NCI-H128 (cell line): ENCODE results near the gene ADCY2.

Experiments used
- DNase-seq: peaks from one replicate; lab custom pipeline; 2025; ENCODE audit not compliant: unreplicated experiment; lab: John Stamatoyannopoulos, UW

The ADCY2 gene

DNA sequence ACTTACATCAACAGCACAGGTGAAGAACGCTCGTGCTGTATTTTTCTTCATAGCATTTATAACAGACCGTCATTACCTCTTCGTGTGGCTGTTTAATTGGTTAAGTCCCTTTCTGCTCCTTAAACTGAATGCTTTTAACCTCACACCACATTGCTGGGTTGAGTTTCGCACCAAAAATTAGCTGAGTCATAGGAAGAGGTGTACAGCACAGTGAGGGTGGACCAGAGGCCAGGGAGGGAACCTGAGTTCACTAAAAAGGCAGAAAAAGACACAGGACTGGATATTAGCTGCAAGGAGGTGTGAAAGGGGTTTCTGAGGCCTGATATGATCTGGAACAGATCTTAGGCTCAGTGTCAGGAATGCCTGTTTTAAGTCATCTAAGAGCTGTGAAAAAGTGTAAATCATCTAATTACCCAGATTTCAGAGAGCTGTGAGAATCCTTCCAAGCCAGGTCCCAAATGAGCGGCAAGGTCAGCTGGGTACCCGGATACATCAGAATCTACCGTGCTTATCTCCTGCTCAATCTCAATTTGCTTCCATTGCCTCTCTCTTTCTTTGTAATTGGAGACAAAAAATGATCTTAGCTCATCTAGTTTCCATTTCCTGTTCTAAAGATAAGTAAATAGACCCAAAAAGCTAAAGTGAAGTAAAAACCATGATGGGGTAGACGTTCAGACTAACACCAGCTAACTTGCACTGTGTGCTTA is 462.1 kb downstream of the ADCY2 start:
- no peak for DNase-seq

DNA sequence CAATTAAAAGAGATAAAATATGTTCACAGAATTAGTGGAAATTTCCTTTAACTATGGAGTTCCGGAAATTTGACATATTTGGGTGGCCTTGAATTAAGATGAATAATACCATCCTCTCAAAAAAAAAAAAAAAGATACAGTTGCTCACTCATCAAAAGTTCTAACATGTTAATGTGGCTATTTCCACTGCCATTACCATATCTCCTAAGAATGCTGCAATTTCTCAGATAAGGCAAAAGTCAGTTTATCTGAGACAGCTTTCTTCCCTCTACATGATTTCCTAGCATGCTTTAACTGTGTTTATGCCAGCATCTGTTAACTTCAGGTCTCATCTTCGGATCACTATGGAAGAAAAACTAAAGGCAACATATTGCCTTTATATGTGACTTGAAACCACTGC is 470.3 kb downstream of the ADCY2 start:
- DNase-seq = no peak

DNA sequence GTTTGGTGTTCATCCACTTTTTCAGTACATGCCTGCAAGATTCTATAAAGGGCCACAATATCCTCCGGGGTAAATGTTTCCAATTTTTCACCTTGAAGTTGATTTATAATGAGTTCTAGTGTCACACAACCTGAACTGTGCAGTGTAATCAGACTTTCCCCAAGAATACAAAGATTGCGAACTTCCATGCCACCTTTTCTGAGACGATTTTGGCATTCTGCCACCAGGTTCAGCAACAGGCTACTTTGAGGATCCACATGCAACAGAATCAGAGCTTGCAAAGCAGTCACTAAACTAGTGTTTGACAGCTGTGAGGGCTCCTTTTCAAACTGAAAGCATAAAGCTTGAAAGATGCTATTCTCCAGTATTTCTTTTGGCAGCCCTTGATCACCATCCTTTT is 471.3 kb downstream of the ADCY2 start:
- no peak for DNase-seq

DNA sequence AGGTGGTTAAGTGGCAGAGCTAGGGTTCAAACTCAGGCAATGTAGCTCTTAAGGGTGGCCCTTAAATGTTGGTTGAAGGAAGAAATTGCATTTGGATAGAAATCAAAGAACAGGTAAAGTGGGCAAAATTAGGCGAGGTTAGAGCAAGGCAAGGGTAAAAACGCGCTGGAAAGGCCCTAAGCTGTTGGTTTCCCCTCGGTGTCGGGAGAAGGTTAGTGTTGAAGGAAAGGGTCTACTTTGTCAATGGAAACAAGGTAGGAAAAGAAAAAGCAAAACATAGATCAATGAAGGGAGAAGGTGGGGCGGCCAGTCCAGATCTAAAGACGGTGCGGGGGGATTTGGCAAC is 472.5 kb downstream of the ADCY2 start:
- DNase-seq = no peak

DNA sequence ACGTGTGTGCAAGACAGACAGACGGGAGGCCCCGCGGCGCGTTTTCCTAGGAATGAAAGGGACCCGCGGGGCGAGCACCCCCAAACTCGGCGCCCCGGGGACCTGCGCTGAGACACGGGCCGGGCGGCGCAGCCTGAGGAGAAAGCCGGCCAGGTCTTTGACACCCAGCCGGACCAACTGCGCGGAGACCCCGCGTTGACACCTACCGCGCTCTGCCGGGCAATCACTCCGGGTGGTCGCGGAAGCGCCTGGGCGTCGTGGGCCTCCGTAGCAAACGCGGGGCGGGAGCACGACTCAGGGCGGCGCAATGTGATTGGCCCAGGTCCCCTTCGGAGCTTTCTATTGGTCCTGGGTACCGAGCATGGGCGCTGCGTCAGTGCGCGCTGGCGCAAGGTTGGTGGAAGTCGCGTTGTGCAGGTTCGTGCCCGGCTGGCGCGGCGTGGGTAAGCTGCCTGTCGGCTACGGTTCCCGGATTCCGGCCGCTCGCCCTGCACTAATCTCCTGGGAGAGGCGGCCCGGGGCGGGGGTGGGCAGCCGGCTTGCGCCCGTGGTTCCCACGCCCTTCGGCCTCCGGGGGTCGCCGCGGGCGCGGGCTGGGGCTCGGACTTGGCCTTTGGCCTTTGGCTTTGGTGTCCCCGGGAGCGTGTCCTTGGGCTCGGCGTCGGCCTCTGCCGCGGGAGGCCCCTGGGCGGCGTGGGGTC is 473.0 kb downstream of the ADCY2 start, which contains the start of the genes FASTKD3 and MTRR:
TSS of gene FASTKD3 (minus strand) at position 259 of the 701 bp plus-strand sequence. CDS start 948 bp downstream, outside the sequence.
TSS of gene MTRR (plus strand) at position 376 of the 701 bp plus-strand sequence. CDS start 1,647 bp downstream, outside the sequence.
- DNase-seq = peak; percentile 91

DNA sequence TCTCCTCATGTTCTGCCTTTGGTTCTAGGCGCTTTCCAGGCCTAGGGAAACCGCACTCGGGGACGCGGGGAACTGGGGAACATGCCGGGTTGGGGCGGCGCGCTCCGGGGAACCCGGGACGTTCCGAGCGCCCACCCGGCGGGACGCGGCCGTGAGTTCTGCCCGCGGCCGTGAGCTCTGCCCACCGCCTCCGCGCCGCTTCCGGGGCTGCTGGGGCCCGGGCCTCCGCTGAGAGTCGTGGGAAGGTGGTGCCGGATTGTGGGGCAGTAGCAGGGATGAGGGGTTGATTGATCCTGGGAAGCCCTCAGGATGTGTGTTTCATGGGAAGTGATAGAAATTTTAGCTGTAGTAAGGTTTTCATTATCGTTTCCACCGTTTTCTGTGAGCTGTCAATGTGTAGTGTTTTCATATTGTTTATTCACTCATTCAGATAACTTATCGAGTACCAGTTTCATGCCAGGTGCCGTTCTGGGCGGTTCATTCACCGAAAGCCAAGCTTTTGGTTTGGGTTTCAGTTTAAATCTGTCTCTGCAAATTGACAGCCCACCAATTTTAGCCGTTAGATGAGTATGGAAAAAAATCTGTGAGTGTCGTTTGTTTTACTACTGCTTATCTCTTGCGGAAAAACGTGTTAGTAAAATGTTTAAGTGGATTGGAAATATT is 473.7 kb downstream of the ADCY2 start:
- no peak for DNase-seq

DNA sequence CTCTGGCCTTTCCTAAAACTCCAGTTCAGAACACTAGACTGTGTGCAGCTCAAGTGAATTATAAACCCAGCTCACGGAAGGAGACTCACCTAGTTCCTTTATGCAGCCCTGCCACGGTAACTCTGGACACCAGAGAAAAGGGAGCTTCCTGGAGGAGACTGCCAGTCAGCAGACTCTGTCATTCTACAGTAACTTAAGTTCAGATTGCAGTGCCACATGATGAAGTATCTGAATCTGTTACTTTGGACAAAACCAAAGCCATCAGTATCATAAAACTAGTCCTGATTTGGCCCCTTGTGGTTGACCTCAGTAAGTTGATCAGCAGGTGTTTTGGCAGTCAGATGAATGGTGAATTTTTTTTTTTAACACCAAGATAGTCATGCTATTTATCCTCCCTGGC is 475.7 kb downstream of the ADCY2 start:
- no peak for DNase-seq

DNA sequence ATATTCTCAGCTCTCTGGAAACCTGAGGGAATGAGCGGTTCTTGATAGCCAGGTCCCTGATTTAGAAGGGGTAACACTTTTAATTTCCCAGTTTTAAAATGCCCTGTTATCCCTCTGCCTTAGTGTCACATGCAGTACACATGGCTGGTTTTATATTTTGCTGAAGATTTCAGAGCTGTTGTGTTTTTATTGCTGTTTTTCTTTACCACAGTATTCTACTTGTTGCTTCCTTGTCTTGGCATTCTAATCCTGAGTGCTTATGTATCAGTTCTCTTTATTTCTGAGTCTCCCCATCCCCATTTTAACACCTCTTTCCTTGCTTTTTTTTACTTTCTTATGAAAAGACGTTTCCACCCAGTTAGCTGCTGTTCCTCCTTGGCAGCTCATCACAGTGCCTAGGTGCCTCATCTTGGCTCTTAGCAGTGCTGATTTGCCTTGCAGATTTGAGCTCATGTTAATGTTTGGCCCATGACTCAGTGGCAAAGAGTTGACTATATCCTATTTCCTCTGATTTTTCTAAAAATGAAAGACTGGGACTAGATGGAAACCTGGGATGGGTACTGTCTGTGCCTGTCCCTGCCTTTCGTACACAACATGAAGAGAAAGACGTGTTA is 476.7 kb downstream of the ADCY2 start:
- no peak for DNase-seq

DNA sequence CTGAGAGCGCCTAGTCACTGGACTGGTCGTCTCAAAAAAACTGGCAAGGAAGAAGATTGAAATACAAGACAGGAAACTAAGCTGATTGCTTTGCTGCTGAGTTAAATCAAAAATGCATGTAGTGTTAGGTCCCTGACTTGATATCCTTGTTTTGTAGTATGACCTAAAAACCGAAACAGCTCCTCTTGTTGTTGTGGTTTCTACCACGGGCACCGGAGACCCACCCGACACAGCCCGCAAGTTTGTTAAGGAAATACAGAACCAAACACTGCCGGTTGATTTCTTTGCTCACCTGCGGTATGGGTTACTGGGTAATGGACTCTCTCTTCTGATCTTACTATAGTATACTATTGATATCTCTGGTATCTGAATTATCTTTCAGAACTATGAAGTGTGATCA is 477.3 kb downstream of the ADCY2 start:
- no peak for DNase-seq

DNA sequence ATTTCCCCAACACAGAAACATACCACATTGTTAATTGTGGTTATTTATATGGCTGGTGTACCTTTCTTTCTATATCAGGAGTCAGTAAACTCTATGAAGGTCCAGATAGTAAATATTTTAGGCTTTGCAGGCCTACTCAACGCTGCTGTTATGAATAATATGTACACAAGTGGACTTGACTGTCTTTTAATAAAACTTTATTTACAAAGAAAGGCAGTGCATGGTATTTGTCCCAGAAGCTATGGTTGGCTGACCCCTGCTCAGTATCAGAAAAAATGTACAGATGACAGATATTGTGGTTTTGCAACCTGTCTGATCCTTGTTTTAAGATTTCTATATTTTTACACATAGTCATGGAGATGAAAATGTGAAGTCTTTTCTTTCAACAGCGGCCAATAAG is 478.7 kb downstream of the ADCY2 start:
- DNase-seq = no peak

DNA sequence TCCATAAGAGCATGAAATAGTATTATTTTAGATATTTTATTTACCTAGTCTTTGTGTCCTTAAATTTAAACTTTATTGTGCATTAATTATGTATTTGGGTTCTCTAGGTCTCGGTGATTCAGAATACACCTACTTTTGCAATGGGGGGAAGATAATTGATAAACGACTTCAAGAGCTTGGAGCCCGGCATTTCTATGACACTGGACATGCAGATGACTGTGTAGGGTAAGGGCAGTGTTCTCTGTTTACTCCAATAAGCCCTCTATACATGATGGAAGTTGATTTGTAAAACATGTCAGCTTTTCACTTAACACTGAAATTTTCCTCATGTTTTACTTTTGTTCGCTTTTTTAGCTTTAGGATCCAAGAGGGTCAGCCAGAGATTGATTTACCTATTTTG is 479.2 kb downstream of the ADCY2 start:
- DNase-seq = no peak

DNA sequence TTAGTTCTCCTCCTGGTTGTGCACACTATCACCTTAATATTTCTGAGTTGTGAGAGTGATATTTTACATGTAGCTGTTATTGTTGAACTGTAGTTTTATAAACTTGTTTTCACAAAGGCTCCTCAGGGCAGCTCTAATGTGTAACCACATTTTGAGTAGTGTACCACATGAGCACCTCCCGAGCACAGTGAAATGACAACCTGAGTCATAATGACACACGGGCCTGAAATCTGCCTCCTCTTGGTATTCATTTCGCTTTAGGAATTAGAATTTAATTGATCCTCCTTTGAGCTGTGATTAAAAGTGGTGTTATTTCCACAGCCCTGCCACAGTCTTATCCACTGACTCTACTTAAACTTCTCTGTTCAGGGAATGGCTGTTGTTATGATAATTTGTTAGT is 480.9 kb downstream of the ADCY2 start:
- no peak for DNase-seq

DNA sequence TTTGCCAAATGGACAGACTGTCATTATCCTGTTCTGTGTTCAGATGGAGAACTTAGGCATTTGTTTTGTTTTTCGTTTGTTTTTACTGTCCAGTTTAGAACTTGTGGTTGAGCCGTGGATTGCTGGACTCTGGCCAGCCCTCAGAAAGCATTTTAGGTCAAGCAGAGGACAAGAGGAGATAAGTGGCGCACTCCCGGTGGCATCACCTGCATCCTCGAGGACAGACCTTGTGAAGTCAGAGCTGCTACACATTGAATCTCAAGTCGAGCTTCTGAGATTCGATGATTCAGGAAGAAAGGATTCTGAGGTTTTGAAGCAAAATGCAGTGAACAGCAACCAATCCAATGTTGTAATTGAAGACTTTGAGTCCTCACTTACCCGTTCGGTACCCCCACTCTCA is 481.9 kb downstream of the ADCY2 start:
- no peak for DNase-seq

DNA sequence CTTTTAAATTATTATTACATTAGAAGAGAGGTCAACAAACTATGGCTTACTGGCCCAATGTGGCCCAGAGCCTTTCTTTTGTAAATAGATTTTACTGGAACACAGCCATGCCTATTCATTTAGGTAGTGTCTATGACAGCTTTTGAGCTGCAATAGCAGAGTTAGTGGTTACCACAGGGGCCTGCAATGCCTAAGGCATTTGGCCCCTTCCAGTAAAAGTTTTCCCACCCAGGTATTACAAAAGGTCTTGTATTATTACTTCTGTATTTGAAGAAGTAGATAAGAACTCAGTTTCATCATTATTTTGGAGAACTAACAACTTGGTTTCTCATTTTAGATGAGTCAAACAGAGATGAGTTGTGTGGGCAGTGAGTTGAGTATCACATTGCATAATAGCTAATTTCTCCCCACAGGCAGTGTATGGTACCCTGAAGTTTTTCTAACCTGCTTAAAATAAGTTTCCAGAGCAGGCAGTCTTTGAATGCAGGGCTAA is 482.5 kb downstream of the ADCY2 start:
- DNase-seq = no peak
